Cerebellar cortex (tissue), 1 donor: Measurements from ENCODE around the gene DEK.
"Not testable (repeated sequence)": the region's sequence is repeated elsewhere in the genome, so short reads cannot be mapped to it uniquely, and the experiment has no call there.

Source experiments
- DNase-seq: peaks from one replicate; pipeline ENCODE4 v3.0.0-alpha.2; 2015; ENCODE audit warnings: low spot score

The DEK gene, protein sequence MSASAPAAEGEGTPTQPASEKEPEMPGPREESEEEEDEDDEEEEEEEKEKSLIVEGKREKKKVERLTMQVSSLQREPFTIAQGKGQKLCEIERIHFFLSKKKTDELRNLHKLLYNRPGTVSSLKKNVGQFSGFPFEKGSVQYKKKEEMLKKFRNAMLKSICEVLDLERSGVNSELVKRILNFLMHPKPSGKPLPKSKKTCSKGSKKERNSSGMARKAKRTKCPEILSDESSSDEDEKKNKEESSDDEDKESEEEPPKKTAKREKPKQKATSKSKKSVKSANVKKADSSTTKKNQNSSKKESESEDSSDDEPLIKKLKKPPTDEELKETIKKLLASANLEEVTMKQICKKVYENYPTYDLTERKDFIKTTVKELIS

DNA sequence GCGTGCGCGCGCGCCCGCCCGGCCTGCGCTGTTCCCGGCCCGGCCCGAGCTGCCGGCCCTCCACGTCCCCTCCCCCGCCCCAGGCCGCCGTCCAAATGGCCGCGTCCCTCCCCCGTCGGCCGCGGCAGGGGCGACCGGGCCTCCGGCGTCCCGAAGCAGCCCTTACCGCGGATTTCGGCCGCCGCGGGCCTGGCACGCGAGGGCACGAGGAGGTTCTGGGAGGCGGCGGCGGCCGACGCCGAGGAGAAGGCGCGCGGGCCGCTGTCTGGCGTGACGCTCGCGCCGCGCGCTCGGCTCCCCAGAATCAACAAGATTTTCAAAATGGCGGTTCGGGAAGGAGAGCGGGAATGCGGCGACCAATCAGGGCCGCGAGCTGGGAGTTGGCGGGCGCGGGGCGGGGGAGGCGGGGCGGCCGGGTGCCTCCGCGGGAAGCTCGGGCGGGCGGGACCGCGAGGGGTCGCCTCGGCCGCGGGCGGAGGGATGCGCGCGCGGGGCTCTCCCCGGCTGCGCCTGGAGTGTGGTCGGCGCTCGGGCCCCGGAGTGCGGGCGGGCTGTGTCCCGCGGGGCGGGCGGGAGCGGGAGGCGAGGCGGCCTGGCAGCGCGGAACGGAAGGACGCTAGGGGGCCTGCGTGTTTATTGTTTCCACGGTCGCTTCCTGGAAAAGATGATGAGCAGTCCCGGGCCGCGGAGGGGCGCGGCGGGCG lies at the start of gene DEK:
TSS of gene DEK (minus strand) at position 312 of the 704 bp plus-strand sequence. CDS start 543 bp downstream, outside the sequence.
- peak; percentile 79 for DNase-seq

DNA sequence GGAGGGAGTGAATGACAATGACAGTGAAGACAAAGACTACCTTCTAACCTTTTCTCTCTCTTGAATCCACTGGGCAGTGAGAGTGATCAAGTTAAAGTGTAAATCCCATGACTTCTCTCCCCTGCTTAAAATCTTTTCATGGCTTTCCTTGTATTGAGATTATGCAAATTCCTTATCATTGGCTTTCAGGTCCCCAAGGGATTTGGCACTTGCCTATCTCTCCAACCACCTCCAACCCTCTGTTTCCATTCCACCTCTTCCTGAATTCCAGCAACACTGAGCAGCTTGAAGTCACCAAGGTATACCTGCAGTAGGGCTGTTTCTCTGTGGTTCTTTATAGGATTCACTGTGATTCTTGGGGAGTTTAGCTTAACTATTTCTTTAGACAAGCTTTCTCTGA lies 48.0 kb upstream of the DEK start:
- no peak for DNase-seq

DNA sequence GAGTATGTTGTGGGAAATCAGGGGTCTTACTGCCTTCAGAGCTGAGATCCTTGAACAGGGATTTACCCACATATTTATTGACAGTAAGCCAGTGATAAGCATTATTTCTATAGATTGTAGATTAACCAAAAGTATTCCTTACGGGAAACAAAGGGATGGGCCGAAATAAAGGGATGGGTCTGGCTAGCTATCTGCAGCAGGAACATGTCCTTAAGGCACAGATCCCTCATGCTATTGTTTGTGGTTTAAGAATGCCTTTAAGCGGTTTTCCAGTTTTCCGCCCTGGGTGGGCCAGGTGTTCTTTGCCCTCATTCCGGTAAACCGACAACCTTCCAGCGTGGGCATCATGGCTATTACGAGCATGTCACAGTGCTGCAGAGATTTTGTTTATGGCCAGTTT lies 45.7 kb upstream of the DEK start:
- not testable (repeated sequence) for DNase-seq

DNA sequence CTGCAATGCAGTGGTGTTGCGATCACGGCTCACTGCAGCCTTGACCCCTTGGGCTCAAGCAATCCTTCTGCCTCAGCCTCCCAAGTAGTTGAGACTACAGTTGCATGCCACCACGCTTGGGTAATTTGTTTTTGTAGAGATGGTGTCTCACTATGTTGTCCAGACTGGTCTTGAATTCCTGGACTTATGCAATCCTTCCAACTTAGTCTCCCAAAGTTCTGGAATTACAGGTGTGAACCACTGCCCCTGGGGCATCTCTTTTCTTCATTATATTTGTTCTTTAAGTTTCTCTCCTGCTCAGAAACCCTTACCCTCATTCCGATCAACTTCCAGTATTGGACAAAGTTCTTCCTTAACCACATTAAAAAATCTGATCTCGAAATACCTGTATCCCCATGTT lies 44.7 kb upstream of the DEK start:
- no peak for DNase-seq

DNA sequence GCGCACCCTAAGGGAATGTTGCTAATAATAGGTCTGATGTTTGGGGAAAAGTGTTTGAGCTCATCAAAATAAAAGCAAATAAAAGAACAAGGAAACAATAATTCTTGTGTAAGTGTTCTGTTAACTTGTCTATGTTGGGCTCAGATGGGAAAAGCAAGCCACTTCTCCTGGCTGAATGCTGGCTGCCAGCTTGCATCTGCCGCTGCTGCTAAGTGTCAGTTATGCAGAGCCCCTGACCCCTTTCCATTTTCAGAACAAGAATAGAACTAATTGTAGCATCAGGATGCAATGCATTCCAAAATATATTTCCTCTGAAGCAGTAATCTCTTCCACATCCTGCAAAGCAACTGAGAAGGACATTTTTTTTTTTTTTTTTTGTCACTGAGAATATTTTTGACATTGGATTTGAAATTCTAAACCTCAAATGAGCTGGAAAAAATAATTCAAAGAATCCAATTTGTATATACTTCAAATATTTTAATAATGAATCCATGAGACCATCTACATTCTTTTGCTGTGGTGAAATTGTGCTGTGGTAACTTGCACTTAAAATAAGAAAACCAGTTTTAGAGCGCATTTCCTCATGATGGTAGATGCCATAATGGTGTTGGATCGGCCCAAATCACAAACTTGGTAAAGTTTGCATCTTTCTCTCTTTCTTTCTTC lies 43.9 kb upstream of the DEK start:
- DNase-seq = no peak

DNA sequence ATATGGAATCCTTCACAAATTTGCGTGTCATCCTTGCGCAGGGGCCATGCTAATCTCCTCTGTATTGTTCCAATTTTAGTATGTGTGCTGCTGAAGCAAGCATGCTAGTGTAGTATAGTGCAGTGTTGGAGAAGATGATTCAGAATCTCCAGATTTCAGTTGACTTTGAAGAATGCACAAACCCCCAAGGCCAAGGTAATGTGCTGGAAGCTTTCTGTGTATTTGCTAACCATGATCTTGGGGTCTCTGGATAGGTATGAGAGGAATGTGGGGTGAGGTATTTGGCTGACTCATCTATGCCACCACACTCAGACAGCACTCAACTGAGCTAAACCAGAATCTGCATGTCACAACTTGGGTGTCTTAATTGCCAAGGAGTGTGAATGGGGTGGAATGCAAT lies 42.6 kb upstream of the DEK start:
- no peak for DNase-seq

DNA sequence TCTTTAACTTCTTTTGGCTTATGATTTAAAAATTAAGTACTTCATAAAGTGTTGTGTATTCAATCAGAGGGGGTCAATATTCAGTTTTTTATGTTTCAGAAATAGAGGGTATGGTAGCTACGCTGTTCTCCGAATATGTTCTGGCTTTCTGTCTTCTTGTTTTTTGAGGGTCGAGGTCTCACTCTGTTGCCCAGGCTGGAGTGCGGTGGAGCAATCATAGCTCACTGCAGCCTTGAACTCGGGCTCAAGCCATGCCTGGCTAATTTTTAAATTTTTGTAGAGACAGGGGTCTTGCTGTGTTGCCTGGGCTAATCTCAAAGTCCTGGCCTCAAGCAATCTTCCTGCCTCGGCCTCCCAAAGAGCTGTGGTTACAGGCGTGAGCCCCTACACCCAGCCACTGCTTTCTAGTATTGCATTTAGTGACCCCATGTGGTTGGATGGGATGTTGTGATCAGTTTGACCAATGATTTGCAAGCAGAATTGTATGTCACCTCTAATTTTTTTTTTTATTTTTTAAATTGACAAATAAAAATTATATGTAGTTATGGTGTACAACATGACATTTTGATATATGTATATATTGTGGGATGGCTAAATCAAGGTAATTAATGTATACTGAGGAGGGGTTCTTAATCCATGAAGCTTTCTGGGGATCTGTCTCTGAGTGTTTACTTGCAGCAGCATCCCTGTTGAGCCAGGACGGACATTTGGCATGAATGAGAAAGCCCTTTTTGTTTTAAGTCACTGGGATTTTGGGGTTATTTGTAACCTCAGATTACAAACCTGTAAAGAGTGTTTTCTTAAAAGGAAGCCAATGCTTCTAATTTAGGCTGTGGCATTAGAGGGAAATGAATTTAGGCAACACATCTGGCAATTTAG lies 38.5 kb upstream of the DEK start:
- DNase-seq = peak; percentile 24

DNA sequence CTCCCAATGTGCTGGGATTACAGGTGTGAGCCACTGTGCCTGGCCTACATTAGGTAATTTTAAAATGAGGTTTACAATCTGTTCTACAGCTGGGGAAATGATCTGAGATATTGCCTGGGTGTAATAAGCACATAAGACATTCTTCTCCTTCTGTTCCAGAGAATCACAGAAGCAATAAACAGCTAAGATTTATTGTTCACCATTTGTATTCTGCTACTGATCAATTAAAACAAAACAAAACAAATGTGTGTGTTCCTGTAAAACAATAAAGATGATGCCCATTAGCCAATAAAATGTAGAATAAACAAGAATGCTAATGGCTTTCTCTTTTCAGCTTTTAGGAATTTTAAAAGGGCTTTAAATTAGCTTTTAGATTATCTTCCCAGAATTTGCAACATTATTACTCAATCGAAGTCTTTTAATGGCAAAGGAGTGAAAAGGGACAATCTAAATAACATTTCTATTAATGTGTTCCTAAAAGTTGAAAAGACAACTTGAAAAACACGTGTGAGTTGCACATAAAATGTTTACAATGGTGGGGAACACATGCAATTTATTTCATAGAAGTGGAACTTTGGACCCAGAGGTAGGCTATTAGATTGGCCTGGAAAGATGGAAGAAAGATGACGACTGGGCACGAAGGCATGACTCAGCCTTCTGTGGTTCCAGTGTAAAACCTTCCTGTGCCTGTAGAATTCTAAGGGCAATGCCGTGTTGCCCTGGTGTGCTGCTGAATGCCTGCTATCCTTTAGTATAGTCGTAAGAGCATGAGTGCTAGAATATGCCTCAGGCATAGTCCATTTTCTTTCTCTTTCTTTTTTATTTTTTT lies 29.0 kb upstream of the DEK start:
- DNase-seq = no peak

DNA sequence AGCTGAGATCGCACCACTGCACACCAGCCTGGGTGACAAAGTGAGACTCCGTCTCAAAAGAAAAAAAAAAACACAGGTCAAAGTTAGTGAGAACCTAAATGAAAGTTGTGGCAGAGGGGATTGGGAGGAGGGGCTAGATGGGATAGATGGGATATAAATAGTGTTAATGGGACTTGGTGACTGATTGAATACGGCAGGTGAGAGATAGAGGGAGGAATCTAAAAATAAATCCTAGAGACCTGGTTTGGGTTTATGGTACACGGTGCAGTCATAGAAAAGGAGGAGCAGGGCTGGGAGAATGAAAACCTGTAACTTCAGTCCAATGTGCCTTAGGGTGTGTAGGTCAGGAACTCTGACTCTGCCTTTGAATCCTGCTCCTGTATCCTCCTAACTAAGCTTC lies 25.0 kb upstream of the DEK start:
- DNase-seq = no peak

DNA sequence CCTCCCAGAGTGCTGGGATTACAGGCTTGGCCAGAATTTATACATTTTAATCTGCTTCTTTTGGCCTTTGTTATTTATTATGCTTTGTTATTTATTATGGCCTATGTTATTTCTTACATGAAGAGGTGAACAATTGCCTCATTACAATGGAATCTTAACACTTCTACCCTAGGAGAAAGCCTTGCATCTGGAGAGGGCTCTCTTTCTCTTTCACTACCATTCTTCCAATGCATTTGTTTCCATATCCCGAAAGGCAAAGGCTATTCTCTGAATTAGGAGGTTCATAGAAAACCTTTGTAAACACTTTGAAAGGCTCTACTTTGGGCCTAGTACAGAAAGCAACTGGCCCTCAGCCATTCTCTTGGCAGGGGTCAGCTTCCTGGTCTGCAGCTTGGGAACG lies 19.9 kb upstream of the DEK start:
- no peak for DNase-seq

DNA sequence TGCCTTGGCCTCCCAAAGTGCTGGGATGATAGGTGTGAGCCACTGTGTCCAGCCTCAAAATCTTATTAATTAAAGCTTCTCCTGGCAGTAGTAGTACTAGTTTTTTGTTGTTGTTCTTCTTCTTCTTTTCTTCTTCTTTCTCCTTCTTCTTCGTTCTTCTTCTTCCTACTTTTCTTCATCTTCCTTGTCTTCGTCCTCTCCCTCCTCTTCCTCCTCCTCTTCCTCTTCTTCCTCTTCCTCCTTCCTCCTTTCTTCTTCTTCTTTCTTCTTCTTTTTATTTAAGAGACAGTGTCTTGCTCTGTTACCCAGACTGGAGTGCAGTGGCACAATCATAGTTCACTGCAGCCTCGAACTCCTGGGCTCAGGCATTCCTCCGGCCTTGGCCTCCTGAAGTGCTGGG lies 17.2 kb upstream of the DEK start:
- no peak for DNase-seq

DNA sequence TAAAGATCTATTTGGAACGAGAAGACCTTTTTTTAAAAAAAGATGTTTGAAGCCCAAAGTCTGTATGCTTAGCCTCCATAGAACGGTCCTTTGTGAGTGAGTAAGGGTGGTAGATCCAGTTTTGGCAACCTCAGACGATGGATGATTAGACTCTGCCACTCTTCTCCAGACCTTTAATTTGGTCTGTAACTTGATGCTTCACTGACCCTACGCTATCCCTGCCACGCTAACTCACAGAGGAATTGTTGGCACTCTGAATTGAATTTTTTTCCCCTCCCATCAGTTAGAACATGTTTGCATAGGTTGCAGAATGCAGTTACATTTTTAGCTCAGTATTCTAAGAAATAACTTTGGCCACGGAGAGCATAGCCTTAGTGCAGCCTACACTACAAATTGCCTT lies 15.8 kb upstream of the DEK start:
- no peak for DNase-seq

DNA sequence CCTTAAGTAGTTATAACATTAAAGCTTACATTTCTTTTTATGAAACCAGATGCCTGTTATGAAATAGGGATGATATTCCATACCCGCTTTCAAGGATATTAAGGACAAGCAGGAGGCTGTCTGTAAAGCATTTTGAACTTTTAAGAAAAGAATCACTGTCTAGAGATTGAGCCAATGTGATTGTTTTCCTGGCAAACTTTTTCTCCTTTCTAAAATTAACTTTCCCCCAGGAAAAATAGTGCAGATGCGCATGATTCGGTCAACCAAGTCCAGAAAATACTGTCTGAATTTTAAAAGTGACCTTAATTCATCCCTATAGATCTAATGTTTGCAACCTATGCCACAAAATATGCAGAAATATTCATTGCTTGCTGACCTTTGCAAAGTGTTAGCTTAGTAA lies 15.1 kb upstream of the DEK start:
- no peak for DNase-seq

DNA sequence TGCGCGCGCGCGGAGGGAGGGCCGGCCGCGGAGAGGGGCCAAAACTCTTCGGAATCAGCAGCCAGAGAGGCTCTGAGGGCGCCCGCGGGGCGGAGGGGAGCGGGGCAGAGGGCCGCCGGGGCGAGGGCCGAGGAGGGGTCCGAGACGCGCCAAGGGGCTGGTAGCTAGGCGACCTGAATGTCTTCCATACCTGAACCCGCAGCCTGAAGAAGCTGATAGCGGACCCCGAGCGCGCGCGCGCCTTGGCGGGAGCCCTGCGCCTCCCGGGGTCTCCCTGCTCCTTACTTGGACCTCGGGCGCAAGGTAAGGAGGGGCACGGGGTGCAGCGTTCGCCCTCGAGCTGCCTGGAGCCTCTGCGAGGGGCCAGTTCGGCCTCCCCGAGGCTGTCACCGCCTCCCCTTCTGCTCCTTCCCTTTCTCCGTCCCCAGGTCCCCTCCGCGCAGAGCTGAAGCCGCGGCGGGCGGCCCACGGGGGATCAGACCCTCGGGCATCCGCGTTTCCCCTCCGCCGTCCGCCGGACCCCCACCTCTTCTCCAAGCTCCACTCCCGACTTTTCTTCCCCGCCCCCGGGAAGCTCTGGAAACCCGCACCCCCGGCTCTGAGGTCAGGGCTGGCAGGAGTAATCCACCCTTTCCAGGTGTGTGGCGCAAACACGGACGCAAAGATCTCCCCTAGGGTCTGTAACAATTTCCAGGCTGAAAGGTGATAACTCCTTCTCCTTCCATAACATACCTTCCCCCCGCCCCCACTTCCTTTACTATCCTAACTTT lies 13.1 kb upstream of the DEK start:
- no peak for DNase-seq

DNA sequence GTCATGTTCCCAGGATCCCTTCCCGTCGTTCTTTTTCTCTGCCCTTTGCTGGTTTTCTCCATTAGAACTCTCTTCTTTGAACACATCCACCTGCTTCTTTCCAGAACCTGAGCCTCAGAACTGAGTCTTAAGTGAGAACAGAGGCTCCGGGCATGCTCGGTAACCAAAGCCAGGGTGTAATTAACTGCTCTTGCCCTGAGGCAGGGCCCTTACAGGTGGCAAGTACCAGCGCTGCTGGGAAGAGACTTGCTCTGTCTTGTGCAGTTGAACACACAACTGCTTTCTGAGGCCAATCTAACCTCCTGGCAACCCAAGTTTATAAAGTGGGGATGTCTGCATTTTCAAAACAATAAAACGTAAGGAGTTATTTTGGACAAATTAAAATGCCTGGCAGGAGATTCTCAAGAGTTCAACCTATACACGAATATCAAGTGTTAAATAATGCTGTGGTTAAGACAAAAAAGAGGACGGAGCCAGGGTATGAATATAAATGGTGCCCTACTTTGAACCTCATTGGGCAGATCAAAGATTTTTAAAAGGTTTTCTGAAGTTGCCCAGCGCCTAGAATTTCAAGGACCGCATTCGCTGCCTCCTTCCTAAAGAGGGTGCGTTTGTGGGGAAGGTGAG lies 12.4 kb upstream of the DEK start:
- DNase-seq = no peak

DNA sequence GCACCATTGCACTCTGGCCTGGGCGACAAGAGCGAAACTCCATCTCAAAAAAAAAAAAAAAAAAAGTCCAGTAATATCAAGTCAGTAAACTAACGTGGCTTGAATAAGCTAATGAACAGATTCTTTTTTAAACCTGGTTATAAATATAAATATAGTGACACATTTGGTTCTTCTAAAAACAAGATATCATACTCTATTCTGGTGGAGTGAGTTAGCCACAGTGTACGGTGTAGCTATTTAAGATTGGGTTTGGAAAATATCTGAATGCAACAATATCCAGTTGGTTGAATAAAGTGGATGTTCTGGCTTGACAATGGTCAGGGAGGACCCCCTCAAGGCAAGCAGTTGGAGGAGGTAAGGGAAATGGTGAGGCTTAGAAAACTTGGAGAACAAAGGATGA lies 5.9 kb upstream of the DEK start:
- DNase-seq = no peak

DNA sequence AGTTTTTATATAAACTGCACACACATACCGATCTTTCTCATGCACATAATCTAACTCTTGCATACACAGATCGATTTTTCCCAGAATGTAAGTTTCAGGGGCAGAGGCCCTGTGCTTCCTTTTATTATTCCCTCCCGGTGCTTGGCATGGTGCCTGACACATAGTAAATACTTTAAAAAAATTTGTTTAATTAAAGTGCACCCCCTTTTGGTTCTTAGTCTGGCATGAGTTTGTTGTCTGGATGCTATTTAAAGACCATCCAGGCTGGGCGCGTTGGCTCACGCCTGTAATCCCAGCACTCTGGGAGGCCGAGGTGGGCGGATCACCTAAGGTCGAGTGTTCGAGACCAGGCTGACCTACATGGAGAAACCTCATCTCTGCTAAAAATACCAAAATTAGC lies 5.4 kb upstream of the DEK start:
- no peak for DNase-seq

DNA sequence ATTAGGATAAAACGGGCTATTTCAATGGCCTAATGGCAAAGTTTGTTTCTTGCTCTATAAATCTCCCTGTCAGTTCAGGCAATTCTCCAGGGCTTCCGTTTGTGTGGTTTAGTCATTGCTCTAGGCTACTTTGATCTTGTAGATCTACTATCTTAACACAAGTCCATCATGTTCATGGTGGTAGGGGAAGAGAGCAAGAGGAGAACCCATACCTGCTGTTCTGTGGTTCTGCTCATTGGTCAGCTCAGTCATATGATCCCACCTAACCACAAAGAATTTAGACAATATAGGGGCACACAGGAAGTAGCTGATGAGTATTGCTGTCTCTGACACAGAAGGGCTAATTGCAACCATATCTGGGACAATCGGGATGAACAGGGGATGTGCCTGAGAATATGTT lies 4.9 kb upstream of the DEK start:
- DNase-seq = no peak

DNA sequence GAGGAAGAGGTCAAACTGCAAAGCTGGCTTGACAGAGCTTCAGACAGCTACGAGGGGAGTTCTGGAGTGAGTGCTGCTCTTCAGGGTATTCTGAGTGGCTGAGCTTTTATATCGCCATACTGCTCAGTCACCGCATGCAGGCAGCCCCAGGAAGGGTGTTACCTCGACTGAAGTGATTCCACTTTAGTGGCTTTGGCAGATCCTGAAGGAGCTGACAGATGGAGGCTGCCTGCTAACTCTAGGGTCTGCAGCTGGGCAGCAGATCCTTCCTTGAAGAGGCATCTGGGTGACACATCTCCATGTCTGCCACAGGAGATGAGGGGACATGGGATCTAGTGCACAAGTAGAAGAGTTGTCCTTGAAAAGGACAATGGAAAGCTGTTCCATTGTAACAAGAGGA lies 3.7 kb upstream of the DEK start:
- DNase-seq = no peak

DNA sequence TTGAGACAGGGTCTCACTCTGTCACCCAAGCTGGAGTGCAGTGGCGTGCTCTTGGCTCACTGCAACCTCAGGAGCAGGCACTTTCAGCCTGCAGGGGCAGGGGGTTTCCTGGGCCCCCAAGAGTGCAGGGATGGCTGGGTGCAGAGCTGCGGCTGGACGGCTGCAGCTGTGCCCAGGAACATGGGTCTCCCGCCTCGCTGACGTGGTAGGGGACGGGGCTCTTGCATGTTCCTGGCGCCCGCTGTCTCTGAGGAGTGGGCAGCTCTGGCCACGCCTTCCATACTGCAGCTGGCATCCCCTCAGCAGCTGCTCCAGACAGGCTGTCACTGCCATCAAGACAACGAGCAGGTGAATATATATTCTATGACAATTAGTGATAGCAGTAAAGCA lies 2.2 kb upstream of the DEK start:
- no peak for DNase-seq
